ENCODE data around the gene MRPL55. TPM values are rescaled to one million over a fixed set of nuclear protein-coding genes. Genes with fewer than 3 reads are reported as not detected.
A peak's percentile ranks its signal among the peaks of the same experiment; 100 is the strongest.

MRPL55 gene
- total RNA-seq, 3 donors from 2014 or later (not counting 1 experiment from before 2014, with no cell fraction given): 50.0 to 70.6 (median 64.1) TPM

- Mint-ChIP-seq H3K9me3 (no peaks in the 10 kb centered on the region), H3K4me1 (peaks cover 58 to 76% of the 10 kb centered on the region in 2 donors), H3K27ac (peak overlapping the region; percentile 93 to 94), H3K27me3 (ENCODE audit: low read depth in 2 of 2) (no peaks in the 10 kb centered on the region), H3K4me3 (peak overlapping the region; percentile 92), H3K36me3 (no peaks in the 10 kb centered on the region)
- TF ChIP-seq CTCF (IDR thresholded peaks at IDR 0.05): no peak
- Histone ChIP-seq H3K27ac (ENCODE audit: low read length) (peak overlapping the region; percentile 97), H3K4me3 (ENCODE audit: low read length) (peak overlapping the region; percentile 84), H3K4me1 (ENCODE audit: control insufficient read depth, insufficient read depth, low read length) (peaks cover 73% of the 10 kb centered on the region), H3K9me3 (ENCODE audit: control insufficient read depth, insufficient read depth, low read length) (no peaks in the 10 kb centered on the region), H3K36me3 (ENCODE audit: control insufficient read depth, insufficient read depth, low read length) (peaks cover 5% of the 10 kb centered on the region), H3K27me3 (ENCODE audit: control insufficient read depth, insufficient read depth, low read length) (no peaks in the 10 kb centered on the region)
- intact Hi-C loops (cut with micrococcal nuclease): loop anchor here (5.0 kb wide), 1 partner anchor 83 kb away; the partner anchor contains the start of gene IBA57
- 32% methylated on average over 3 of the region's 3 CpGs for WGBS (ENCODE audit: insufficient coverage)
- DNase-seq: no peak
- peak in 1 of 3 donors; percentile 5 for ATAC-seq
Observed at GRCh38 chr1:228084325-228084724, 24.8 kb downstream of the MRPL55 start.

- no peak for TF ChIP-seq CTCF (IDR thresholded peaks at IDR 0.05)
- peak overlapping the region; percentile 92 for H3K4me3 Mint-ChIP-seq
- Histone ChIP-seq H3K27ac (ENCODE audit: low read length) (peak overlapping the region; percentile 97), H3K36me3 (ENCODE audit: control insufficient read depth, insufficient read depth, low read length) (peaks cover 5% of the 10 kb centered on the region), H3K9me3 (ENCODE audit: control insufficient read depth, insufficient read depth, low read length) (no peaks in the 10 kb centered on the region), H3K27me3 (ENCODE audit: control insufficient read depth, insufficient read depth, low read length) (no peaks in the 10 kb centered on the region), H3K4me1 (ENCODE audit: control insufficient read depth, insufficient read depth, low read length) (peaks cover 68% of the 10 kb centered on the region), H3K4me3 (ENCODE audit: low read length) (peak overlapping the region; percentile 84)
- WGBS (ENCODE audit: insufficient coverage): 6% methylated on average over 17 of the region's 17 CpGs
- no peaks in the 10 kb centered on the region for H3K36me3 Mint-ChIP-seq
- H3K27me3 Mint-ChIP-seq (ENCODE audit: low read depth in 2 of 2): no peaks in the 10 kb centered on the region
- no peaks in the 10 kb centered on the region for H3K9me3 Mint-ChIP-seq
- DNase-seq: peak in 1 of 2 donors; percentile 37
- ATAC-seq: no peak
- intact Hi-C loops (cut with micrococcal nuclease): loop anchor here (2.0 to 5.0 kb wide), 2 partner anchors 19 to 83 kb away; partner anchors contain the start of genes C1orf35 and IBA57
- H3K4me1 Mint-ChIP-seq: peaks cover 54 to 76% of the 10 kb centered on the region in 2 donors
- H3K27ac Mint-ChIP-seq: peak overlapping the region; percentile 93 to 94
Observed at GRCh38 chr1:228083871-228084278, 25.2 kb downstream of the MRPL55 start.

- peaks cover 62% of the 10 kb centered on the region for H3K4me1 ChIP-seq (ENCODE audit: control insufficient read depth, insufficient read depth, low read length)
- peak; percentile 38 to 63 for DNase-seq
- H3K4me1 Mint-ChIP-seq: peaks cover 47 to 72% of the 10 kb centered on the region in 2 donors
- peak overlapping the region; percentile 93 to 94 for H3K27ac Mint-ChIP-seq
- H3K27me3 Mint-ChIP-seq (ENCODE audit: low read depth in 2 of 2): no peaks in the 10 kb centered on the region
- under 1% methylated on average over 79 of the region's 79 CpGs for WGBS (ENCODE audit: insufficient coverage)
- intact Hi-C loops (cut with micrococcal nuclease): loop anchor here (2.0 to 5.0 kb wide), 2 partner anchors 20 to 84 kb away; partner anchors contain the start of genes C1orf35 and IBA57
- H3K4me3 Mint-ChIP-seq: peak overlapping the region; percentile 92
- no peaks in the 10 kb centered on the region for H3K9me3 ChIP-seq (ENCODE audit: control insufficient read depth, insufficient read depth, low read length)
- ATAC-seq: peak; percentile 20 to 25 (median 21)
- no peaks in the 10 kb centered on the region for H3K9me3 Mint-ChIP-seq
- peak overlapping the region; percentile 97 for H3K27ac ChIP-seq (ENCODE audit: low read length)
- H3K27me3 ChIP-seq (ENCODE audit: control insufficient read depth, insufficient read depth, low read length): no peaks in the 10 kb centered on the region
- H3K36me3 Mint-ChIP-seq: no peaks in the 10 kb centered on the region
- no peak for TF ChIP-seq CTCF (IDR thresholded peaks at IDR 0.05)
- H3K4me3 ChIP-seq (ENCODE audit: low read length): peak overlapping the region; percentile 84
- no peaks in the 10 kb centered on the region for H3K36me3 ChIP-seq (ENCODE audit: control insufficient read depth, insufficient read depth, low read length)
Observed at GRCh38 chr1:228082918-228083870, 25.9 kb downstream of the MRPL55 start.

Data from natural killer cell (primary cell).